ENCODE results near the gene CDK11B. TPM values are rescaled to one million over a fixed set of nuclear protein-coding genes. Genes with fewer than 3 reads are reported as not detected.

The CDK11B gene
- total and polyA plus RNA-seq, 2 donors from 2014 or later = 13.9 to 24.0 TPM

GRCh38 chr1:1623181-1623630 is 35.6 kb downstream of the CDK11B start:
- no peaks in the 10 kb centered on the region for H3K36me3 ChIP-seq (ENCODE audit: control insufficient read depth in 2 of 3, insufficient read depth in 3 of 3, low read length in 3 of 3)
- H3K9ac ChIP-seq (ENCODE audit: low read length in 3 of 3) = no peak overlapping the region
- intact Hi-C loops (cut with DNase I) = no loop called here
- no peaks in the 10 kb centered on the region for H3K4me1 ChIP-seq (ENCODE audit: control insufficient read depth in 2 of 3, insufficient read depth in 2 of 3, low read depth in 1 of 3, low read length in 3 of 3)
- FAIRE-seq (no peak), DNase-seq (peak in 2 of 5 donors; percentile 48 to 68)
- TF ChIP-seq CTCF (IDR thresholded peaks at IDR 0.05; ENCODE audit: borderline replicate concordance, extremely low read depth, insufficient read depth) = no peak
- no peak overlapping the region for H3K27ac ChIP-seq (ENCODE audit: low read depth in 2 of 2, low read length in 2 of 2)
- H3K4me3 ChIP-seq (ENCODE audit: low read length in 3 of 3) = no peak overlapping the region
- no peaks in the 10 kb centered on the region for H3K27me3 ChIP-seq (ENCODE audit: control insufficient read depth, insufficient read depth, low read length)
- no peaks in the 10 kb centered on the region for H3K9me3 ChIP-seq (ENCODE audit: control insufficient read depth in 2 of 3, insufficient read depth in 1 of 3, low read length in 3 of 3)

GRCh38 chr1:1622788-1623094 is 36.1 kb downstream of the CDK11B start:
- H3K4me1 ChIP-seq (ENCODE audit: control insufficient read depth in 2 of 3, insufficient read depth in 2 of 3, low read depth in 1 of 3, low read length in 3 of 3) = no peaks in the 10 kb centered on the region
- no peak for TF ChIP-seq CTCF (IDR thresholded peaks at IDR 0.05; ENCODE audit: borderline replicate concordance, extremely low read depth, insufficient read depth)
- intact Hi-C loops (cut with DNase I) = no loop called here
- peaks cover 0 to 3% (median 0%) of the 10 kb centered on the region in 3 donors for H3K36me3 ChIP-seq (ENCODE audit: control insufficient read depth in 2 of 3, insufficient read depth in 3 of 3, low read length in 3 of 3)
- no peak for FAIRE-seq
- DNase-seq = peak in 1 of 5 donors; percentile 72
- no peak overlapping the region for H3K4me3 ChIP-seq (ENCODE audit: low read length in 3 of 3)
- no peaks in the 10 kb centered on the region for H3K9me3 ChIP-seq (ENCODE audit: control insufficient read depth in 2 of 3, insufficient read depth in 1 of 3, low read length in 3 of 3)
- no peak overlapping the region for H3K9ac ChIP-seq (ENCODE audit: low read length in 3 of 3)
- H3K27me3 ChIP-seq (ENCODE audit: control insufficient read depth, insufficient read depth, low read length) = no peaks in the 10 kb centered on the region
- no peak overlapping the region for H3K27ac ChIP-seq (ENCODE audit: low read depth in 2 of 2, low read length in 2 of 2)

GRCh38 chr1:1622010-1622787 is 36.6 kb downstream of the CDK11B start:
- no peak overlapping the region for H3K9ac ChIP-seq (ENCODE audit: low read length in 3 of 3)
- intact Hi-C loops (cut with DNase I) = no loop called here

More at GRCh38 chr1:1622010-1622787, 36.6 kb downstream of the CDK11B start:
- Histone ChIP-seq H3K36me3 (ENCODE audit: control insufficient read depth in 2 of 3, insufficient read depth in 3 of 3, low read length in 3 of 3) (peaks cover 0 to 6% (median 0%) of the 10 kb centered on the region in 3 donors), H3K4me1 (ENCODE audit: control insufficient read depth in 2 of 3, insufficient read depth in 2 of 3, low read depth in 1 of 3, low read length in 3 of 3) (peaks cover 0 to 4% (median 0%) of the 10 kb centered on the region in 3 donors), H3K9me3 (ENCODE audit: control insufficient read depth in 2 of 3, insufficient read depth in 1 of 3, low read length in 3 of 3) (no peaks in the 10 kb centered on the region), H3K4me3 (ENCODE audit: low read length in 3 of 3) (no peak overlapping the region), H3K27ac (ENCODE audit: low read depth in 2 of 2, low read length in 2 of 2) (no peak overlapping the region), H3K27me3 (ENCODE audit: control insufficient read depth, insufficient read depth, low read length) (no peaks in the 10 kb centered on the region)
- DNase-seq = peak in 1 of 5 donors; percentile 61
- no peak for TF ChIP-seq CTCF (IDR thresholded peaks at IDR 0.05; ENCODE audit: borderline replicate concordance, extremely low read depth, insufficient read depth)
- no peak for FAIRE-seq

Measured in kidney (tissue), 14 donors.